NCI-H526 (cell line): ENCODE results near the gene SELENOO.

Source experiments
- DNase-seq, 2 experiments: peaks; one replicate each; lab custom pipeline; 2025; lab: John Stamatoyannopoulos, UW

The SELENOO gene

DNA sequence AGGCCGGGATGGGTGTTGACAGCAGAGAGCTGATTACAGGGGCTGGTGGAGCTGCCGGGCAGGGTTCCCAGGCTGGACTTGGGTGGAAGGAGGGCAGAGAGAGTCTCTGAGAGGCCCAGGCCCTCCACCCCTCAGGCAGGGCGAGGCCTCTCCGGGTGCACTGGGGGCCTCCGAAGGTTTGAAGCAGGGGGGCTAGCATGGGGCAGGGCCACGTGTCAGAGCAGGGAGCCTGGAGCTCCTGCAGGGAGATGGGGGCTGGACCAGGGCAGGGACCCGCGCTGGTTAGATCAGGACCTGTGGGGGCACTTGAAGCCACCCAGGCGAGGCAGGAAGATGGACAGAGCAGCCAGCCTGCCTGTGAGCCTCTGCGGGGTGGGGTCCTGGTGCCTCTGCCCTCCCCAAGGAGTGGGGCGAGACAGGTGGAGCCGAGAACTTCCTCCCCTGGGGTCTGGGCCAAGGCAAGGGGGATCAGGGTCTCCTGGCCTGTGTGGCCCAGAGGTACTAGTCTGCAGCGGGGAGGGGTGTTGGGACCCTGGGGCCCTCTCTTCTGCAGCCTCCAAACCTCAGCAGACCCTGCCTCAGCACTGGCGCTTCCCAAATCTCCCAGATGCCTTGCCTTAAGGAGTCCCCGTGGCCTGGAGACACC is 29.4 kb upstream of the SELENOO start:
- no peak for DNase-seq

GRCh38 chr22:50171965-50172421 is 28.8 kb upstream of the SELENOO start:
- no peak for DNase-seq

DNA sequence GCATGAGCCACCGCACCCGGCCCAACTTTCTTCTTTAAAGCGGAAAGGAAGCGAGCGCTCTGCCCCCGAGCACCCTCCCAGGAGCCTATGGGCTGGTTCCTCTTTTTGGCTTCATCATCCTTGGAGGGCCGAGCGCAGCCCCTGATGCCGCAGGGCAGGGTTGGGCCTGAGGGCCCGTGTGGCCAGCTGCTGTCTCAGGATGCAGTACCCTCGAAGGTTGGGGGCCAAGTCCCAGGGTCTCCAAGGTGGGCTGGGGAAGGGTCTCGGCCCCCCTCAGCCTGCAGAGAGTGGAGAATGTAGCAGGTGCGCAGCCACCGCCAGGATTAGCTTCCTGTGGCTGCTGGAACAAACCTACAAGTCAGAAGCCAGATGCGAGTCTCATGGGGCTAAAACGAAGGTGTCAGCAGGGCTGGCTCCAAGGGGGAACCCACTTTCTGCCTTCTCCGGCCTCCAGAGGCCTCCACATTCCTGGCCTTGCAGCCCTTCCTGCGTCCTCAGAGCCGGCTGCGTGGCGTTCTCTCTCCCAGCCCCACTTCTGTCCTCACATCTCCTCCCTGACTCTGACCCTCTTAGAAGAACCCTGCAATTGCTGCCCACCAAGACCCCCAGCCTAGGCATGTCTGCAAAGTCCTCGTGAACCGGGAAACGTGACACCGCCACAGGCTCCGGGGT is 27.4 kb upstream of the SELENOO start:
- DNase-seq = no peak

DNA sequence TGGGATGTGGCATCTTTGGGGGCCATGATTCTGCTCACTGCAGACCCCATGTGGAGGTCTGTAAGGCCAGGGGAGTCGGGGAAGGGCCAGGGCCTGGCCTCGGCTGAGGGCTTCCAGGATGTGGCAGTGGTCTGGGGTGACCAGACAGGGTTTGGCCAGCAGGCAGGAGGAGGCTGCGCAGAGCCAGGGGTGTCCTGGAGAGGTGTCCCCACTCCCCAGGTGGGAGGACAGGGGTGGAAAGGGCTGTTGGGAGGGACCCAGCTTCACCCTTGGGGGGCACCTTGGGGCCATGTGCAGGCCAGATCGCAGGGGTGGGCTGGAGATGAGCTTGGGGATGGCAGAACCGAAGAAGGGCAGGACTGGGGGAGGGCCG is 26.8 kb upstream of the SELENOO start:
- no peak for DNase-seq

DNA sequence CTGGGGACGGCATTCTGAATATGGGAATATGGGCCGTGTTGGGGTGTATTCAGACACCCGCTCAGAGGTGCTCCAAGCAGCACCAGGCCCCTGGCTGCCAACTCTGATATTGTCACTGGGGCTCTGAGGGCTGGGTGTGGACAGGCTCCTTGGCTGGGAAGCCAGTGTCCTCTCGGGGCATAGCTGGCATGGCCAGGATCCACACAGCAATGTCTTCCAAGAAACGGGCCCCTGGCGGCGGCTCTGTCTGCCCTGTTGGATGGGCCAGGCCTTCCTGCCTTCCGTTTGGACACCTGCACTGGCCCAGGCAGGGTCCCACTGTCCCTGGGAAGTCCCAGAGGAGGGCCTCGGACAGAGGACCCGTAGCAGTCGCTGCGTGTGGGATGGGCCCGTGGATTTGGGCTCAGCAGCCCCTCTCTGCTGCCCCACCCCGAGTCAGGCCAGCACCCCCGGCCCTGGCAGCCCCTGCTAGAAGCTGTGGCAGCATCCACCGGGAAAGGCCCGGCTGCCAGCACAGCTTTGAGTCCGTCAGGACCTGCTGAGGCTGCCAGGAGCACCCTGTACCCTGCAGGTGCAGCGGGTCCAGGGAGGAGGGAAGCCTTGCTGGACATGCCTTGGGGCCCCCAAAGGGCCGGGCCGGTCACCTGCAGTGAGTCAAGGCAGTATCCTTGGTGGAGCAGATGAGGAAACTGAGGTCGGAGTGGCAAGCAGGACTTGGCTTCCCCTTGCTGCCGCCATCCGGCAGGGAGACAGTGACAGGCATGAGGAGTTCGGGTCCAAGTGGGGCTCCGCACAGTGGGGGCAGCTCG is 26.2 kb upstream of the SELENOO start:
- DNase-seq = no peak

DNA sequence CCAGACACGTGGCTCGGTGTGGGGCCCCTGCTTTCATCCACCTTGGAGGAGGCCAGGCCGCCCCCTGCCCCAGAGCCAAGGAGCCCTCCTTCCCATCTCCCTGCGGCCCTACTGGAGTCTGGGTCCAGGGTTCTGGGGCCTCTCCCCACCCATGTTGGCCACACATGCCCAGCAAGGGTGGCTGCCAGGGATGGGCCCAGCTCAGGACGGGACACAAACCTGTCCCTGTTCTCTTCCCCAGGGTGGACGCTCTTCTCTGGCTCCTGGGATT is 25.7 kb upstream of the SELENOO start:
- no peak for DNase-seq

- DNase-seq = no peak
Measured at GRCh38 chr22:50175921-50176849, 24.6 kb upstream of the SELENOO start.

GRCh38 chr22:50176850-50177536 is 23.8 kb upstream of the SELENOO start:
- DNase-seq = no peak

DNA sequence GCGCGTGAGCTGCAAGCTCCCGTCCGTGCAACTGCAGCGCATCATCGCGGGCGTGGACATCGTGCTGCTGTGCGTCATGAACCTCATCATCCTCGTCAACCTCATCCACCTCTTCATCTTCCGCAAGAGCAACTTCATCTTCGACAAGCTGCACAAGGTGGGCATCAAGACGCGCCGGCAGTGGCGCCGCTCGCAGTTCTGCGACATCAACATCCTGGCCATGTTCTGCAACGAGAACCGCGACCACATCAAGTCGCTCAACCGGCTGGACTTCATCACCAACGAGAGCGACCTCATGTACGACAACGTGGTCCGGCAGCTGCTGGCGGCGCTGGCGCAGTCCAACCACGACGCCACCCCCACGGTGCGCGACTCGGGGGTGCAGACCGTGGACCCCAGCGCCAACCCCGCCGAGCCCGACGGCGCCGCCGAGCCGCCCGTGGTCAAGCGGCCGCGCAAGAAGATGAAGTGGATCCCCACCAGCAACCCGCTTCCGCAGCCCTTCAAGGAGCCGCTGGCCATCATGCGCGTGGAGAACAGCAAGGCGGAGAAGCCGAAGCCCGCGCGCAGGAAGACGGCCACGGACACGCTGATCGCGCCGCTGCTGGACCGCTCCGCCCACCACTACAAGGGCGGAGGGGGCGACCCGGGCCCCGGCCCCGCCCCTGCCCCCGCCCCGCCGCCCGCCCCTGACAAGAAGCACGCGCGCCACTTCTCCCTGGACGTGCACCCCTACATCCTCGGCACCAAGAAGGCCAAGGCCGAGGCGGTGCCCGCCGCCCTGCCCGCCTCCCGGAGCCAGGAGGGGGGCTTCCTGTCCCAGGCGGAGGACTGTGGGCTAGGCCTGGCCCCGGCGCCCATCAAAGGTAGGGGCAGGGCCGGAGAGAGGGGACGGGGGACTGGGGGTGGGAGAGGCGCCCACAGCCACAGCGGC is 23.0 kb upstream of the SELENOO start:
- no peak for DNase-seq

GRCh38 chr22:50178471-50178864 is 22.3 kb upstream of the SELENOO start:
- DNase-seq = no peak

DNA sequence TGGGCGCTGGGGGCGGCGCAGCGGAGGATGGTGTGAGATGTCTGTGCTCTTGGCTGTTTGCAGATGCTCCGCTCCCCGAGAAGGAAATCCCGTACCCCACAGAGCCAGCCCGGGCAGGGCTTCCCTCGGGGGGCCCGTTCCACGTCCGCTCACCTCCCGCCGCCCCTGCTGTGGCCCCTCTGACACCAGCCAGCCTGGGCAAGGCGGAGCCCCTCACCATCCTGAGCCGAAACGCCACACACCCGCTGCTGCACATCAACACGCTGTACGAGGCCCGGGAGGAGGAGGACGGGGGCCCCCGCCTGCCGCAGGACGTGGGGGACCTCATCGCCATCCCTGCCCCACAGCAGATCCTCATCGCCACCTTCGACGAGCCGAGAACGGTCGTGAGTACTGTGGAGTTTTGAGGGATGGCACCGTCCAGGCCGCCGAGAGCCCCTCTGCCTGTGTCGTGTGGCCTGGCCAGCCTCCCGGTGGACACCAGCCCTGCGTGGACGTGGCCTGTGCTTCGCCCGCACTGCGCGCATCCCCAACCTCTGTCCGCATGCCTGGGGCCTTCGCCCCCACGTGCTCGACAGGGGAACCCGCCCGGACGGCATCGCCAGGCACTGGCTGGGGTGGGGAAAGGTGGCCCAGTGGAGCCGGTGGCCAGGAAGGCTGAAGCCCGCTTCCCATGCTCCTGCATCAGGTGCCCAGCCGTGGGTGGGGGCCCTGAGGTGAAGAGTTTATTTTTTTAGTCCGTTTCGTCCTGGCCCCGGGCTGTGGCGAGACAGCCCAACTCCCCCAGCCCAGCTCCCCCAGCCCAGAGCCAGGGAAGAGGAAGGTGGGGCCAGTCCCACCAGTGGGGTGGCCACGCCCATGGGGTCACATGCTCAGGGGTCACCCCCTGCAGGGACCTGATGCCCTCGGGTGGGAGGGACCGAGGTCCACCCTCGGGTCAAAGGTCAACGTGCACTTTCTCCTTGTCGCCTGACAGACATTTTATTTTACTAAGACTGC is 21.6 kb upstream of the SELENOO start:
- DNase-seq = no peak

DNA sequence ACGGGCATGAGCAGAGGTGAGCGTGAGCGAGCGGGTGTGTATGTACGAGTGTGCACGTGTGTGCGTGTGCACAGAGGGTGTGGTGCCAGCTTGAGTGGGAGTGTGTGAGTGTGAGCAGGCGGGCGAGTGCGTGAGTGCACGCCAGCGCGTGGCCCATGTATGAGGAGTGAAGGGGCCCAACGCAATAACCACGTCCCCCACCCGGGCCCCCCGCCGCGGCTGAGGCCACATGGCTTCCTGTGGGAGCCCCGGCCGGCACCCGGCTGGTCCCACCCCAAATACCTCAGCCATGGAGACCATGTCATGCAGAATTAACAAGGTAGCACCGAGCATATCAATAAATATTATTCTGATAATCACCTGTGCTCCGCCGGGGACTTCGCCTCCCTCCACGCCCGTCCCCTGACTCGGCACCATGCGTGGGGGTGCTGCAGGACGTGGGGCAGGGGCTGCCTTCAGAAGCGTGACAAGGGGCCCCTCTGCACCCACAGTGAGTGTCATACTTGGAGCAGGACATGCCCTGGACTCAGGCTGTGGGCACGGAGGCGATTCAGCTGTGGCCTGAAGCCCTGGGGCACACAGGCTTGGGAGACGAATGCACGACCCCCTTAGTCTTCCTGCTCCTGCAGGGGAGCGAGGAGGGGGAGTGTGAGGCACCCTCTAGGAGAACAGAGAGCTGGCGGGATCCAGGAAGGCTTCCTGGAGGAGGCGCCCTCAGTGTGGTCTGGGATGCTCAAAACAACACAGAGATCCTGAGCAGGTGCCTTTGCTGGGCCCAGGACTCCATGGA is 20.7 kb upstream of the SELENOO start:
- no peak for DNase-seq

DNA sequence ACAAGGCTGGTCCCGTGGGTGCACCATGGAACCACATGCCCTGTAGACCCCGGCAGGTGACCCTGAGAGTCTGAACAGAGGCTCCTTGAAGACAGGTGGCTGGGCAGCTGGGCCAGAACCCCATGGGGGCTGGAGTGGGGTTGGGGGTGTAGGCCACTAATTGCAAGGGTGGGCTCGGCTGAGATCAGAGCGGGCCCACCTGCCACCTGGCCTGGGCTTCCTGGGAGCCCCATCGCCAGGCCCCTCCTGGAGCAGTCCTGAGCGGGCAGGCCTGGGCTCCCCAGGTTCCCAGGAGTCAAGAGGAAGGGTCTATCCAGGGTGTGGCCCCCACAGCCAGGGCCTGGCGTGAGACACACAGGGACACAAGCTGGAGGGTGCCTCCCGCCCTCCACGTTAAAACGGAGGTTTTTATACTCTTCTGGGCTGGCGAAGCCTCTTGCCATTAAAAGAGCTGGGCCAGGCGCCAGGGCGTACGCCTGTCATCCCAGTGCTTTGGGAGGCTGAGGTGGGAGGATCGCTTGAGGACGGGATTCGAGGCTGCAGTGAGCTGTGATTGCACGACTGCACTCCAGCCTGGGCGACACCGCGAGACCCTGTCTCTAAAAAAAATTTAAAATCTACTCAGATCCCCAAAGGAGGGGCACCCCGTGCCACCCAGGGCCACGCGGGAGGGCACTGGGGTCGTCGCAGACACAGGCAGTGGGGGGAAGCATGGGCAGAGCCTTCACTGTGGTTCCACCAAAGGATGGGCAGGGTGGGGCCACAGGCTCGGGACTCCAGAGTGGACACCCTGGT is 19.9 kb upstream of the SELENOO start:
- no peak for DNase-seq

DNA sequence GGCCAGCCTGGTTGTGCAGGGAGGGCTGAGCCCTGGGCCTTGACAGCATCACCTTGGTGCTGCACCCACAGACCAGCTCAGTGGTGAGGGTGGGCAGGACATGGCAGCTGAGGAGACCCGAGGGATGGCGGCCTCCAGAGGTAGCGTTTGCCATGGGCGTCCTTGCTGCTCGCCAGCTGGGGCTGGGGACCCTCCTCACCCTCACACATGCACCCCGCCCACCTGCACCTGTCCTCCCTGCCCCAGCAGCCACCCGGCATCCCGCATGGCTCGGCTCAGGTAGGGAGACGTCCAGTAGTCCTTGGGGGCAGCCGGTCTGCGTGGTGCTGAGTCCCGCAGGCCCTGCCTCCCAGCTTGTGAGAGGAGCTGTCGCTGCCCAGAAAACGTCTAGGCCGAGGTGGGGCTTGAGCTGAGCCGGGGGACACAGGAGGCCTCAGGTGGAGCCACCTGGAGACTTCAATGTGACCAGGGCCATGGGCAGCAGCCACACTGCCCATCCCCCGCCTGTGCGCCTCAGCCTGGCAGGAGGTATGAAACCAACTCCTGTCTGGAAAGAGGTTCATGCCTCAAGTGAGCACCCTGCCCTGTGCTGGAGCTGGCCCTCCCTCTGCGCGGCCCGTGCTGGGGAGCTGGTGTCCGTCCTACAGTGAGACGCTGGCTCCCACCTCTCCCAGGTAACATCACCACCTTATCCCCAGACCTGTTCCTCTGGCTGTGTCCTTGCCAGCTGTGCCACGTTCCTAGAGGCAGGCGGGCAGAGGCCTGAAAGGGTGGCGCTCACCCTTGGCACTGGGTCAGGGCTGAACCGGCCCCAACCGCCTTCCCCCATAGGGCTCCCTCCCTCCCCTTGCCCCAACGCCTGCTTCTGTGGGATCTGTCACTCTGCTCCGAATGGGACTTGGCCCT is 18.4 kb upstream of the SELENOO start:
- no peak for DNase-seq

DNA sequence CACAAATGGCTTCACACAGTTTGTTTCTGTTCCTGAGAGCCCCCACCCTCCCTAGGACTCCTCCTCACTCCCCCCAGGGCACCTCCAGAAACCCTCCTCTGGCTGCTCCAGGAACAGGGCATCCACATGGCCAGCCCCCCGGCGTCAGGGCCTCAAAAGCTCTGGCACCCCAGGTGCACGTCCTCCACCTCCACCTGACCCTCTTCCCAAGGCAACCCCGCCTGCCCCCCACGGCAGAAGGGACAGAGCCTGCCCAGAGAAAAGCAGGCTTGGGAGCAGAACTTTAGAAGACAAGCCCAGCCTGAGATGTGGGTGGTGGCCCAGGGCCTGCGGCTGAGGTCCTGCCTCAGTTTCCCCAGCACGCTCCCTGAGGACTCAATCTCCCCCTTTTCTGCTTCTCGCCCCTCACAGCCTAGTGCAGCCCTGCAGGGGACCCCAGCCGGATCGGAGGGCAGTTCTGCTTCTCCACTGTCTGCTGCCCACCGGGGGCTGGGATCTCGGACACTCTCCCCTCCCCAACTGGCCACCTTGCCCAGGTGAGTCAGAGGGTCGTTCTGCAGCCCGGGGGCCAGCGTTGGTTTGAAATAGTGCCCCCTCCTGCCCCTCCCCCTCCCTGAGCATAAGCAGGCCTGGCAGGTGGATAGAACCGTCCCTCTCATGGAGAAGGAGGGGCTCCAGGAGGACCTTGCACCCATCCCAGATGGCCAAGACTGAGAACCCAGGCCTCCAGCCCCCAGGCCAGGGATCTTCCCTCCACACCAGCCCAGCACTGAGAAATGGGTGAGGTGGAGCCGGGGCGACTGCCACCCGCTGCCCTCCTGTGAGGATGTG is 17.5 kb upstream of the SELENOO start:
- DNase-seq = no peak
